Activated T-helper 2 cell treated with anti-CD3 and anti-CD28 coated beads, Interferon-gamma antibody, Interleukin-2, Interleukin-4, amounts not matched to agents 10 μg/mL and 5 μg/mL and 100 μg/mL, durations not matched to agents 14 hours and 24 hours and 36 hours (primary cell): ENCODE results near the gene PDE6D. TPM values are rescaled to one million over a fixed set of nuclear protein-coding genes. Genes with fewer than 3 reads are reported as not detected.

Experiments used
- DNase-seq: peaks from one replicate; pipeline ENCODE4 v3.0.0; 2021; ENCODE audit warnings: low spot score
- H3K27ac Mint-ChIP-seq: one replicate; pipeline ENCODE4 v1.8.0; 2021; ENCODE audit warnings: mixed read lengths
- H3K27me3 Mint-ChIP-seq: one replicate; pipeline ENCODE4 v1.8.0; 2021; ENCODE audit warnings: low read depth, mixed read lengths
- H3K36me3 Mint-ChIP-seq: one replicate; pipeline ENCODE4 v1.8.0; 2021; ENCODE audit warnings: low read depth, mixed read lengths
- H3K4me1 Mint-ChIP-seq: one replicate; pipeline ENCODE4 v1.8.0; 2021; ENCODE audit warnings: low read depth, mixed read lengths
- H3K4me3 Mint-ChIP-seq: one replicate; pipeline ENCODE4 v1.8.0; 2021; ENCODE audit warnings: low read depth, mild to moderate bottlenecking, moderate library complexity, mixed read lengths
- H3K9me3 Mint-ChIP-seq: one replicate; pipeline ENCODE4 v1.8.0; 2021; ENCODE audit warnings: mixed read lengths
- intact Hi-C: fragments of 100-400 bp; cut with micrococcal nuclease; formaldehyde crosslinking; loops from one replicate; pipeline ENCODE4 v1.15.1; 2023
- total RNA-seq: library from RNA; stranded (reverse); gene quantifications from 2 replicates; pipeline ENCODE4 v1.2.3, GENCODE V29; 2022

PDE6D gene
- total RNA-seq = 35.5 and 35.6 TPM in 2 replicates

DNA sequence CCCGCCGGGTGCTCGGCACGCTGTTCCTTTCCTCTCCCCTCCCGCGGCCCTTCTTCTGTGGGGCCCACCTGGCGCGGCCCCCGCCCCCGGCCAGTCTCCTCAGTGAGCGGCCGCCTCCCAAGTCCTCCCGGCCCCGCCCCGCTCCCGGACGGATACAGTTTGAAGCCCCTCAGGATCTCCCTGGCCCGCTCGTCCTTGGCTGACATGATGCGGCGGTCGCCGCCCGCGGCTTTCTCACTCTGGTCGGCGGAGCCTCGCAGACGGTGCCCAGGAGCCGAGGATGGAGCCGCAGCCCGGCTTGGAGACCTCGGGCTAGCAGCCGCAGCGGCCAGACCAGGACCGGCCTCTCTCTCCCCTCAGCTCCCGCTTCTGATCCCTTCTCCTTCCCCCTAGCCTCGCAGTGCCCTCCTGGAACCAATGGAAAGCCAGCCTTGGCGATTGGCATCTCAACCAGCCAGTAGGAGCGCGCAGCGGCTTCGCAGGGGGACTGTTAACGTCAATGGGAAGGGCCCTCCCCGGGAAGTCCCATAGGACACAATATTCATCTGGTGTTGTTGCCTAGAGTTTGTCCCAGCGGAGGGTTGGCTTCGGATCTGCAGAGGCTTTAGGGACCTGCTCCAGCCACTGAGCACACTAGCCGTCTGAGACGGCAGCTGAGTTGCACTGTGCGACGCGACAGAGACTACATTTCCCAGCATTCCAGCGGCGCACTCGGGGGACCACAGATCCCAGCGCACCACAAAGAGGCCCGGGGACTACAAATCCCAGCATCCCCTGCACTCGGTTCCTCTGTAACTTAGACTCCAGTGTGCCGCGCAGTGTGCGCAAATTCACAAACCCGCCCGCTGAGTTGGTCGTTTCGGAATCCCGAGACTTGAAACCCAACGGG lies at the start of gene PDE6D:
PDE6D (minus strand) TSS at position 374 of the 889 bp plus-strand sequence; CDS start at position 206, 168 bp downstream.
- peaks cover 45% of the 10 kb centered on the region for H3K4me1 Mint-ChIP-seq
- no peaks in the 10 kb centered on the region for H3K9me3 Mint-ChIP-seq
- H3K4me3 Mint-ChIP-seq = peak within 1 kb of the TSS; percentile 97
- H3K27me3 Mint-ChIP-seq = no peaks in the 10 kb centered on the region
- DNase-seq = peak; percentile 97
- intact Hi-C loops = loop anchor here (1.0 to 5.0 kb wide), 7 partner anchors 73 to 319 kb away; partner anchors contain the start of genes NCL and PTMA
- H3K27ac Mint-ChIP-seq = peak within 1 kb of the TSS; percentile 93
- peaks cover 10% of the 10 kb centered on the region for H3K36me3 Mint-ChIP-seq

DNA sequence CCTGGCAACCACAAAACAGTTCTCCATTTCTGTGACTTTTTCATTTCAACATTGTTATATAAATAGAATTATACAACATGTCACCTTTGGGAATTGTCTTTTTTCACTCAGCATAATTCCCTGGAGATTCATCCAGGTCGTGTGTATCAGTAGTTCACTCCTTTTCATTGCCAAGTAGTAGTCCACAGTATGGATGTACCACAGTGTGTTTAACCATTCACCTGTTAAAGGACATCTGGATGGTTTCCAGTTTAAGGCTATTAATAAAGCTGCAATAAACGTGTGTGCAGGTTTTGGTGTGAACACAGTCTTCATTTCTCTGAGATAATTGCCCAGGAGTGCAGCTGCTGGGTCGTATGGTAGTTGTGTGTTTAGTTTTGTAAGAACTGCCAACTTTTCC lies 40.8 kb upstream of the PDE6D start:
- H3K27ac Mint-ChIP-seq = no peak overlapping the region
- intact Hi-C loops = no loop called here
- H3K36me3 Mint-ChIP-seq = no peaks in the 10 kb centered on the region
- no peaks in the 10 kb centered on the region for H3K27me3 Mint-ChIP-seq
- H3K9me3 Mint-ChIP-seq = no peaks in the 10 kb centered on the region
- no peak for DNase-seq
- H3K4me1 Mint-ChIP-seq = no peaks in the 10 kb centered on the region
- no peak overlapping the region for H3K4me3 Mint-ChIP-seq

DNA sequence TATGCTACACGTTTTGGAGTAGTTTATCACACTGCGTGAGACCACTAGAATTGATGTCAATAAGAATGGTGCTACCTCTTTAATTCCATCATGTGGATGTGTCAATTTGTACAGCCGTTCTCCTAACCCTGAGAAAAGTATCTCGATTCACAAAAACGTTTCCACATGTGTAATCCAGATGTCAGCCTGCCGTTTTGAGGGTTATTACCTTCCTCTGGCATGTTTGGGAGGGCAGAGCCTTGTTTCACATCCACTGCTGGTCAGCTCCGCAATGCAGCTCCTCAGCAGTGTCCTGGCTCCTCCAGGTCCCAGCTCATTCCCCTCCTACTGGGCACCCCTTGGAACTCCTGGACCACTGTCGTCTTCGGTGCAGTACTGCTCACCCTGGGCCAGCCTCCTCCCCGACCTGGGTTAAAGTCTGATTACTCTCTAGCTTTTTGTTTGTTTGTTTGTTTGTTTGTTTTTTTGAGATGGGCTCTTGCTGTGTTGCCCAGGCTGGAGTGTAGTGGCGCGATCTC lies 39.8 kb upstream of the PDE6D start:
- Mint-ChIP-seq H3K4me1 (no peaks in the 10 kb centered on the region), H3K36me3 (peaks cover 5% of the 10 kb centered on the region), H3K27ac (no peak overlapping the region), H3K4me3 (no peak overlapping the region), H3K27me3 (no peaks in the 10 kb centered on the region), H3K9me3 (no peaks in the 10 kb centered on the region)
- intact Hi-C loops = no loop called here
- no peak for DNase-seq

DNA sequence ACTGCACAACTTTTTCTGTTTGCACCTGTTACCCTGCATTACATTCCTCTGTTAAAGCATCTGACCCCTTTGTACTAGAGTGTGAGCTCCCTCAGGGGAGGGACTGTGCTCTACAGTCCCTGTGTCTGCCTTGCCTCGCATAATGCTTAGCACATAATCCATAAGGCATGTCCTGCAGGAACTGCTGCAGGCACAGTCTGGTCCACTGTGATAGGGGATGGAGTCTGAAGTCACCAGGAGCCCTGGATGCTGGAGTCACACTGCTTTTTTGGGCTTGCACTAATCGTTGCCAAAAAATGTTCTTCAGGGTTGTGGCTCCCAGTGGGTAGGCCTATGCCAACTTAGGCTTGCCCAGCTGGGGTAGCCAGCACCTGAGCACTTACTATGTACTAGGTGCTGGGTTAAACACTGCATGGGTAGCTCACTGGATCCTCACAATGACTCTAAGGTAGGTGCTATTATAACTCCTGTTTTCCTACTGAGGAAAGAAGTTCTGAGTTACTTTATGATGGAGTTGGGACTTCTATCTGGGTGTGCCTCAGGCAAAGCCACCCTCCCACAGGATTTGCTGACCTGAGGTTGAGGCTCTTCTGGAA lies 38.5 kb upstream of the PDE6D start:
- H3K4me3 Mint-ChIP-seq = no peak overlapping the region

DNA sequence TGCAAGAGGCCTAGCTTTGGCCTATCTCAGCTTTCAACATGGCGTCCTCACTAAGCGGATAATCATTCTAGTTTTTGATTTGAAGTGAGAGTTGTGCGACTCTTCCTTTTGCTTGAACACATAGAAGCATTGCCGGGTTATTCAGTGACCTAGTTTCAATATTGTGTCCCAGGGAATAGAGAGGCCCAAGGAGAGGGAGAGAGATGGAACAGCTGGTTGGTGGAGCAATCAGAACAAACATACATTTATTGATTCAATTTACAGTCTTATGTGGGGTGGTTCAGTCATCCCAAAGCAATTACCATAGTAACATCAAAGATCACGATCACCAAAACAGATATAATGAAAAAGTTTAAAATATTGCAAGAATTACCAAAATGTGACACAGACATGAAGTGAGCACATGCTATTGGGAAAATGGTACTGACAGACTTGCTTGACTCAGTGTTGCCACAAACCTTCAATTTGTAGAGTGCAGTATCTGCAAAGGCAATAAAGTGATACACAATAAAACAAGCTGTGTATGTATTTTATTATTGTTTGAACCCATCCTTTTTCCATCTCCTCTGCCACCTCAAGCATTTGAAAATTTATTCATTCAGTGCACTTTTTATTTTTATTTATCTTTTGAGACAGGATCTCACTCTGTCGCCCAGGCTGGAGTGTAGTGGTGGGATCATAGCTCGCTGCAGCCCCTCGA lies 35.4 kb upstream of the PDE6D start:
- no peaks in the 10 kb centered on the region for H3K27me3 Mint-ChIP-seq
- H3K9me3 Mint-ChIP-seq = peaks cover 4% of the 10 kb centered on the region
- H3K36me3 Mint-ChIP-seq = peaks cover 22% of the 10 kb centered on the region
- H3K4me1 Mint-ChIP-seq = no peaks in the 10 kb centered on the region
- DNase-seq = no peak
- H3K4me3 Mint-ChIP-seq = no peak overlapping the region
- intact Hi-C loops = no loop called here
- no peak overlapping the region for H3K27ac Mint-ChIP-seq

More for the DNA sequence above, 38.5 kb upstream of the PDE6D start:
- intact Hi-C loops = no loop called here
- H3K27me3 Mint-ChIP-seq = no peaks in the 10 kb centered on the region
- no peaks in the 10 kb centered on the region for H3K4me1 Mint-ChIP-seq
- no peak for DNase-seq
- H3K27ac Mint-ChIP-seq = no peak overlapping the region
- H3K36me3 Mint-ChIP-seq = peaks cover 10% of the 10 kb centered on the region
- peaks cover 4% of the 10 kb centered on the region for H3K9me3 Mint-ChIP-seq

DNA sequence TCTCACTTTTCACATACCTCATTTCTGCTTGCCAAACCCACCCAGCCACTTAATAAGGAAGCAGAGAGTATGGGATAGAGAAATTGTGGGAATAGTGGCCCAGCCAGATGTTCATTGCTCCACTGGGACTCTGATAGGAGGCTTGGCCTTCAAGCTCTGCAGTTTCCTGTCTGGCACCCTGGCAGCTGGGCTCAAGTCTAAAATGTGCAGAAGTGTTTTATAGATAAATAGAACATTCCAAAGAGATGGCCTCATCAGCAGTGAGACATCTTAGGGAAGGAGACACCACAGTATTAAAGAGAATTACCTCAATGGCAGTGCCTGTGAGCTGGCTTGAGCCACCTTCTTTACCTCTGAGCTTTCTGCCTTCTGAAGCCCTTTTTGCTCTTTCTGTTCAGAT lies 29.8 kb upstream of the PDE6D start:
- DNase-seq = no peak
- Mint-ChIP-seq H3K9me3 (peaks cover 4% of the 10 kb centered on the region), H3K27me3 (no peaks in the 10 kb centered on the region), H3K36me3 (peaks cover 44% of the 10 kb centered on the region), H3K4me3 (no peak overlapping the region), H3K4me1 (no peaks in the 10 kb centered on the region), H3K27ac (no peak overlapping the region)
- intact Hi-C loops = no loop called here

DNA sequence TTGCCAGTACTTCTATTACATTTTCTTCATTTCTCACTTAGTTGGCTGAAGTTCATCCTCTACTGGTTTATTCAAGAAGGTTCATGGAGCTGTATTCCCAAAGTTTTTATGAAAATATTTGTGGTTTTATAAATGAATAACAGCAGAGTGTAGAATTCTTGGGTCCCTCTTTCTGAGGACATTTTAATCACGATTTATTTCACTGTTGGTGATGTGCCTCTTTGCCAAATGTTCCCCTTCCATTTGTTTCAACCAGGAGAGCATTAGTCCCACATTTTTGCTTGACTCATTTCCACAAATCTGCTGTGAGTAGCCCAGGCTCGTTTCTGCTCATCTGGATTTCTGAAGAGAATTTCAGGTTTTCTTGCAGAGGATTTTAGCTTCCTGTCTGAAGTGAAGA lies 25.9 kb upstream of the PDE6D start:
- no peak overlapping the region for H3K27ac Mint-ChIP-seq
- no peaks in the 10 kb centered on the region for H3K9me3 Mint-ChIP-seq
- DNase-seq = no peak
- intact Hi-C loops = no loop called here
- H3K27me3 Mint-ChIP-seq = no peaks in the 10 kb centered on the region
- peaks cover 2% of the 10 kb centered on the region for H3K4me1 Mint-ChIP-seq
- H3K36me3 Mint-ChIP-seq = peaks cover 46% of the 10 kb centered on the region
- no peak overlapping the region for H3K4me3 Mint-ChIP-seq

DNA sequence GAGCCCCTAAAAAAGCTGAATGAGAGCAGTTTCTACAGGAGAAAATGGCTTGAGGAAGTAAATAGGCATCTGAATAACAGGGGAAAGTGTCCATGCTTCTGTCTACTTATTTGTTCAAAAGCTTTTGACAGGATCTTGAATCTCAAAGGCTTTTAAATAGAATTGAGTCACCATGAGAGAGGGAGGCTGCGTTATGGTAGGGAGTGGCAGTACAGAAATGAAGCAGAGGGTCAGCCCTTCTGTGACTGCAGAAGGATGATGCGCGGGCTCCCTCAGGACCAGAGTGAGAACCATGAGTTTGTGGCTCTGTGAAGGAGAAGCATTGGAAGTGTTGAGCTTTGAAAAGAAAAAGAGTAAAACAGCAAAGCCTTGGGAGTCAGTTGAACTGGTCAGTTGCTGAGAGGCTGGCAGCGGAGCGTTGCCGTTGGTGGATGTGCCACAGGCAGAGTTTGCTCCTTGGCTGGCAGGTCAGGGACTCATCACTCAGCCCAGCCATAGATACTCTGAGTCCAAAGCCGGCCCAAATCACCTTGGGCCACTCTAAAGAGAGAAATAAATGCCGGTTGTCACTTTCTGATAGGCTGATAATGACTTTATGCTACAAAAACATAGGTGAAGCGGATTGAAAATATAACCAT lies 22.5 kb upstream of the PDE6D start:
- Mint-ChIP-seq H3K27ac (no peak overlapping the region), H3K9me3 (no peaks in the 10 kb centered on the region)

DNA sequence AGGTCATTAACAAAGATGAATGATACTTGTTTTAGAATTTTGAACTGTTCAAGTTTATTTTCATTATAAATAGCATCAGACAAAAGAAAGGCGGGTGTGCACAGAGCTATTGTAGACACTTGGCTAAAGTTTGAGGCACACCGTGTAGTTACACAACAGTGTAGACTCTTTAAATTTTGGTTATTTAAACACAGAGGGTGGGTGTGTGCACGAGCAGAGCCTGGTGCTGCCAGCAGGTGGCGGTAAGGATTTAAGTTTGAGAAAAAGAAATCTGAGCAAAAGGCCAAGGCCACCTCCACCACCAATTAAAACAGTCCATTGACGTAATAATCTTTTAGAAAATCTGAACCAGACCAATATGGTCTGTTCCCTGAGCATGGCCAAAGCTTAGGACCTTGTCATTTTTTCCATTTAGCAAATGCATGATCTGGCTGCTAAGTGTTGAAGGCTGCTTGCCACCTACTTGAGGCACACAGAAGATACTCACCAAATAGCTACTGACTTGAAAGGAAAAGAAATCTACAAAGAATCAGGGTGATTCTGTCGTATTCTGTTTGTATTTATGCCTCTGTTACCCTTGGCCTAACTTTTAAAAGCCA lies 19.5 kb upstream of the PDE6D start:
- Mint-ChIP-seq H3K27ac (no peak overlapping the region), H3K27me3 (no peaks in the 10 kb centered on the region), H3K36me3 (peaks cover 45% of the 10 kb centered on the region), H3K9me3 (no peaks in the 10 kb centered on the region), H3K4me1 (peaks cover 2% of the 10 kb centered on the region), H3K4me3 (no peak overlapping the region)
- DNase-seq = peak; percentile 19
- intact Hi-C loops = no loop called here

More for the DNA sequence above, 22.5 kb upstream of the PDE6D start:
- Mint-ChIP-seq H3K27me3 (no peaks in the 10 kb centered on the region), H3K4me1 (peaks cover 2% of the 10 kb centered on the region), H3K4me3 (no peak overlapping the region), H3K36me3 (peaks cover 52% of the 10 kb centered on the region)
- intact Hi-C loops = no loop called here
- DNase-seq = no peak

DNA sequence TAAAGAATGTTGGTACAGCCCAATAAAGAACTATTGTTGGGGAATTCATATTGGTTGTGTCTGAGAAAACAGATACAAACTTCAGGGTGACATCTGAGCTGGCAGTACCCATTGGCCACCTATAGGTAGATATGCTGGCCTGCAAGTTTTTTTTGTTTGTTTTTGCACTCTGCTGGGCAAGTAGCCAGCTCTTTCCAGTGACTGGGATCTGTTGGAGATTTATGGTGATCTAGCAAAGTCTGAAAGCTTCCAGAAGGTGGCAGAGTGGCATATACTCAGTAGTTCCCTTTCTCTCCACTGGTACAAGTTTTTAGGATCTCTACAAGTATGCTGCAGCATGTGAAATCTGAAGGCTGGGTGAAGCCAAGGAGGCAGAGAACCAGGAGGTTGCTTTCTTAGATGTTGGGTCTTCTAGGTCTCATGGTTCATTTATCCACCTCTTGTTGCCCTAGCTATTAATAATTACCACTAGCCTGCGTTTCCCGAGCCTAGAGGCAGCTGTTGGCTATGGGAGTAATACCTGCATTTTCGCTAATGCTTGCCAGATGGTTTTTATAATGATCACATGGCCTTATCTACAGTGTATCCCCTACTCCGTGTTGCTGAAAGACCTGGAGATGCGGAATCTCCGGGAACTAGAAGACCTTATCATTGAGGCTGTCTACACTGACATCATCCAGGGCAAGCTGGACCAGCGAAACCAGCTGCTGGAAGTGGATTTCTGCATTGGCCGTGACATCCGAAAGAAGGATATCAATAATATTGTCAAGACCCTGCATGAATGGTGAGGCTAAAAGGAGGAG lies 14.6 kb upstream of the PDE6D start:
- intact Hi-C loops = no loop called here
- H3K36me3 Mint-ChIP-seq = peaks cover 50% of the 10 kb centered on the region
- no peaks in the 10 kb centered on the region for H3K27me3 Mint-ChIP-seq

DNA sequence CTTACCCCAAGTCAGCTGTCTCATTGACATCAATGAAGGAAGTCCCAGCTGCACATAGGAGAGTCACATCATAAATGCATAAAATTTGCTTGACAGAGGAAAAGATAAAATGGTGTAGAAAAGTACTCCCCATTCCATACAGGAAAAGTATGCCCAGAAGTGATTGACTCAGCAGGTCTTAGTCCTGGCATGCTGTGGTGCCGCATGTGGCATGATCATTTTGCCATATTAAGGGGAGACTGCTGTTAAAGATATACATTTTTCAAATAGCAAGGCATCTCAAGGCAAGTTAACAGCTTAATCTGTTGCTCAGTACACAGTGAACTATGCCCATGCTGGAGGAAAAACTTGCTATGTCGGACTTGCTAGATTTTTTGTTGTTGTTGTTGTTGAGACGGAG lies 13.3 kb upstream of the PDE6D start:
- H3K27me3 Mint-ChIP-seq = no peaks in the 10 kb centered on the region
- DNase-seq = no peak
- no peaks in the 10 kb centered on the region for H3K9me3 Mint-ChIP-seq
- H3K4me3 Mint-ChIP-seq = no peak overlapping the region
- H3K27ac Mint-ChIP-seq = no peak overlapping the region
- H3K4me1 Mint-ChIP-seq = no peaks in the 10 kb centered on the region
- H3K36me3 Mint-ChIP-seq = peaks cover 55% of the 10 kb centered on the region
- intact Hi-C loops = no loop called here

More for the DNA sequence above, 14.6 kb upstream of the PDE6D start:
- Mint-ChIP-seq H3K4me1 (no peaks in the 10 kb centered on the region), H3K9me3 (no peaks in the 10 kb centered on the region), H3K27ac (no peak overlapping the region), H3K4me3 (no peak overlapping the region)
- DNase-seq = no peak
